SIG-M5 (cell line): ENCODE measurements around the gene LAMTOR2.

Experiments used
- DNase-seq: peaks from one replicate; lab custom pipeline; 2025; lab: John Stamatoyannopoulos, UW

LAMTOR2 gene

DNA sequence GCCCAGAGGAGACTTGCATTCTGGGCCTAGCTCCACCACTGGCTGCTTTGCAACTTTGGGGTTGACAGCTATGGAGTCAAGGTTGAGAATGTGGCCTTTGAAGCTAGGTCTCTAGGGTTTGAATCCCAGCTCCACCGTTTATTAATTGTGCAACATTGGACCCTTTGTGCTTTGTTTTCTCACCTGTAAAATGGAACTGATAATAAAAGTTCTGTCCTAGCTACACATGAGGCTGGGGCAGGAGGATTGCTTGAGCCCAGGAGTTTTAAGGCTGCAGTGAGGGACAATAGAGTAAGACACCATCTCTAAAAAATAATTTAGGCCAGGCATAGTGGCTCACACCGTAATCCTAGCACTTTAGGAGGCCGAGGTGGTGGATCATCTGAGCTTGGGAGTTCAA, 44.7 kb downstream of the LAMTOR2 start:
- no peak for DNase-seq

DNA sequence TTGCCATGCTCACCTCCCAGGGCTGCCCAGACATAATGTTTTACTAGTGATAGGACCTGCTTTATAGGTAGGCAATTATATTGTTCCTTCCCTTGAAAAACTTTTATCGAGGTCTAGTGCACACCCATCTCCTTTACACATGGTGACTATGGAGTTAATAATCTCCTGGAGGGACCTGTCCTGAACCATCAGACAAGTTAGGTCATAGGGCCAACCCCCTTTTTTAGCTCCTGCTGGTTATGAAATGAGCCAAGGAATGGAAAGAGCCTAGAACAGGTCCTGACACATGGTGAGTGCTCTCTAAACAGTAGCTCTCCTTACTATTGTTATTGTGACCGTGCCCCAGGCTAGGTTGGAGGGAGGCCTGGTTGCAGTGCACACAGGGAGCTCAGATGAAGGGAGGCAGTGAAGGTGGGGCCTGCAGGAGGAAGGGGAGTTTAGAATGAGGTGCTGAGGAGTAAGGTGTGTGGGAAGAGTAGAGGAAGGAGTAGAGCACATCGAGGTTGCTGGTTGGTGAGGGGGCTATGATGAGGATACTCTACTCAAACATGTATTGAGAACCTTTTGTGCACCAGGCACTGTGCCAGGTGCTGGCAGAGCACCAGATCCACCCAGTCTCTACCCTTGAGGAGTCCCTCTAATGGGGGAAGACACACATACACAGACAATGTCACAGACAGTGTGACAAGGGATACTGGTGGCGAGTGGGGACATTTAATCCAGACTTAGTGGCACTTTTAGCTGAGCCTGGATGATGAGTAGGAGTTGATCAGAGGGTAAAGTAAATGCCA, 45.8 kb downstream of the LAMTOR2 start:
- no peak for DNase-seq

DNA sequence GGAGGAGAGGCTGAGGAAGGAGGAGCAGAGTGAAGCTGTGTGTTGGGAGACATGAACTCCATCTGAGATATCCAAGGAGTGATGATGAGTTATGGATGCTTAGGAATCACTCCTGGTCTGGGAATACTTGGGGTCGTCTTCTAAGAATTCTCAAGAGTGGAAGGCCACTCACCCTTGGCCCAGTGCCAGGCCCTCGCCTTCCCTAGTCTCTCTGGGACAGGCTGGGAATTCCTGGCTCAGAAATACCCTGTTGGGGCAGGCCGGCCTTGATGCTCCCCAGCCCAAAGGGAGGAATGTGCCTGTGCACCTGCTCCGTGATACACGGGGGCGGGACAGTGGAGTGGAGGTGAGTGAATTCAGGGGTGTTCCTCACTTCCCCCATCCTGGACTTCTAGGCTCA, 47.3 kb downstream of the LAMTOR2 start:
- no peak for DNase-seq

- no peak for DNase-seq
Measured at GRCh38 chr1:156102633-156103511, 48.3 kb downstream of the LAMTOR2 start.

DNA sequence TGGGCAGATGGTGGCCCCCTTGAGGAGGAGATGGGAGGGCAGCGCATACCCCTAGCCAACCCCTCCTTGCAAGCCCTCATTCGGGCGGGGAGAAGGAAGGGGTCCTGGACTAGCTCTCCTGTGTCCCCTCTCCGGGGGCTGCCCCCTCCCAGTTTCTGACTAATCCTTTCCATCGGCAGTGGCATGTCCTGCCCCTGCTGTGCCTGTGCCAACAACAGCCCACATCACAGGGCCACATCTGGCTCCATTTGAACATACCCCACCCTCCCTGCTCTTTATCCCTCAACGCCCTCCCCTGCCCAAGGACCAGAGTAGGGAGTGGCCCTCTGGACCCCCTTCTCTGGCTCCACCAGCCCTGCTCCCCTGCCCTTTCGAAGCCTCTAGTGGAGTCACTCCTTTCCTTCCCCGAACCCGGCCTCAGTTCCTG, 49.0 kb downstream of the LAMTOR2 start:
- DNase-seq: no peak

DNA sequence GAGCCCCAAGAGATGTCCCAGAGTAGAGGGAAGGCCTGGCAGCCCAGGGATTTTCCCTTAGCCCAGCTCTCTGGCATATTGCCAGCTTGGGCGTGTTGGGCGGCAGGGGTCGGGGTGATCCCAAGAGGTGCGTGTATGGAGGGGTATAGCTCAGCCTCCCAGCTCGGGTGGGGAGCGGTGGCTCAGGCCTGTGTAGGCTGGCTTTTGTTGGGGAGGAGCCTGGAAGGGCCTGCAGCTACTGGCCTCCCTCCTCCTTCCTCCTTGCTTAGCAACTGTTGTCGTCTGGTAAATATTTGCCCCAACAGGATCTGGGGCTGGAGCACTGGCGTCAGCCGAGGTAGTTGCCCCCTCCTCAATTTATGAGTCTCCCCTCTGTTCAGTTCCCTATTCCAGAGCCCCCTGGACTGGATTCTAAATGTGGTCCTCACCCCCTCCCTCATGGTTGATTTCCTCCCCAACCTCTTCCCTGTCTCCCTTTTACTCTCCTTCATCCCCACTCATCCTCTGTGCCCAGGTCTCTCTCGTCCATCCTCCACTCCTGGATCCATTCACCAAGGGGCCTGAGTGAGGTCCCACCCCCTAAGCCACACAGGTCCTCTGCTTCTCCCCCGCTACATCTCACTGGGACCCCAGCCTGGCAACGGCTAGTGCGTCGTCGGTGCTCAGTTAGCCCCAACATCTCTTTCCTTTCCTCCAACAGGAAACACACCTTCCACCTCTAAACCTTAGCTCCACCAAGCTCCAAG, 49.7 kb downstream of the LAMTOR2 start:
- DNase-seq: no peak

DNA sequence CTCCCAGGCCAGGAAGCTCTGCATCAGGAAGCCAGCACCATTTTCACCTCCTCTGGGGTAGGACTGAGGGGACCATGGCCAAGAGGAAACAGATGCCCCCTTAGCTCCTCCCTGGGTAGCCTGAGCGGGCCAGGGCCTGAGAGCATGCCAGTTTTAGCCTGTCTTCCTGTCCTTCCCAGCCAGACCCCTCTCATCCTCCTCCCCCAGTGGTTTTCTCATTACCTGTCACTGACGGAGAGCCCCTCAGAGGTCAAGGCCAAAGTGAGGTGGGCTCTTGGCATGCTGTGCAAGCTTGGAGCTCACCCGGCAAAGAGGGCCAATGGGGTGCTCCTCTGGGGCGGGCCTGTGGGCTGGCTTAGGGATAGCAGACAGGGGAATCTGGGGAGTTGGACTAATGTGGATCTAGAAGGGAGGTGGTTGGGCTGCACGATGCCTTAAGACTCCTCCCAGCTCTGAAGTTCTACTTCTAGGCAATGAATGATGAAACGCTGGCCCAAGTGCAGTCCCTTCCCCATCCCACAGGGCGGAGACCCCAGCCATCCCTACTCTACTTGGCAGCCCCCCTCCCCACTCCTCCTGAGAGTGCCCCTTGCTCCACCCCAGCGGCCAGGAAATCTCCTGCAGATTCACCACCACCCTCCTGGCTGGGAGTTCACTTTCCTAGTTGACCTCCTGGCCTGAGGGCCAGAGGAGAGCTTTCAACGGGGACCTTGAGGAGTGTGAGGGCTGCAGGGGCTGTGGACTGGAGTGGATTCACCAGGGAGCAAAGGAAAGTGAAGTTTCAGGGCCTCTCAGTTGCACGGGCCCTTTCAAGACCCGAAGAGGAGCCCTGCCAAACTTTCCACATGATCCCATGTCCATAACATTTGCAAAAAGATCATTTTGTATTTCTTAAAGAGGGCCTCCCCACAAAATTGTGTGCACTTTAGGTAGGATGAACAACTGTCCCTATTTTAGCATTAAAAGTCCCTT, 50.6 kb downstream of the LAMTOR2 start:
- DNase-seq: no peak

- no peak for DNase-seq
Measured at GRCh38 chr1:156106624-156107488, 52.3 kb downstream of the LAMTOR2 start.

GRCh38 chr1:156108057-156108456, 53.5 kb downstream of the LAMTOR2 start:
- DNase-seq: no peak
